HepG2 (cell line): Measurements from ENCODE around the gene TRDN. TPM values are rescaled to one million over a fixed set of nuclear protein-coding genes. Genes with fewer than 3 reads are reported as not detected.

Experiments used
- ATAC-seq: fragments of 200-7000 bp; cut with Tn5 transposase; 3 replicates; pipeline ENCODE4 v1.9.1; 2020; ENCODE audit warnings: mild to moderate bottlenecking, moderate library complexity
- BruUV-seq: library from RNA; stranded (reverse); fragments of 400-500 nt; replicated peaks from 2 replicates; lab custom pipeline; 2021; lab: Mats Ljungman, UMichigan
- CTCF ChIA-PET: fragments of 300-600 bp; formaldehyde crosslinking; extraction: SDS; loops from one replicate; lab custom pipeline; 2021; ENCODE audit warnings: low total read pairs, inconsistent platforms, low intra/inter-chr PET ratio; lab: Yijun Ruan, JAX
- POLR2A ChIA-PET: fragments of 350-600 bp; sonication (Branson Sonifier 250); formaldehyde crosslinking; loops from one replicate; lab custom pipeline; 2020; ENCODE audit warnings: antibody characterized with exemption, inconsistent platforms; lab: Yijun Ruan, JAX
- DNase-seq: peaks from one replicate; pipeline ENCODE4 v3.0.0-alpha.2; 2015; ENCODE audit warnings: low spot score
- FAIRE-seq: peaks from 3 replicates; lab custom pipeline; 2011; peaks lifted over from hg19 to GRCh38; lab: Jason Lieb, UNC
- H2AFZ ChIP-seq: one replicate; pipeline ENCODE4 v1.6.1; 2011; ENCODE audit warnings: low read length, inconsistent platforms
- H3K27ac ChIP-seq: fragments of 300-600 bp; 3 replicates; pipeline ENCODE4 v1.8.0; 2011; ENCODE audit warnings: mixed run types, mild to moderate bottlenecking, mixed read lengths, low read length, inconsistent platforms; ENCODE audit not compliant: insufficient read depth; ENCODE audit errors: extremely low read length
- H3K27me3 ChIP-seq, 2 experiments: fragments of 200-600 bp in 1 of 2; 2 replicates in 1 of 2; 3 replicates in 1 of 2; pipeline versions ENCODE4 v1.6.0 to v1.8.0; 2011; ENCODE audit warnings: low read length in 2 of 2, mild to moderate bottlenecking in 2 of 2, moderate library complexity in 2 of 2, inconsistent platforms in 1 of 2; ENCODE audit not compliant: insufficient read depth in 2 of 2, control insufficient read depth in 1 of 2
- H3K36me3 ChIP-seq, 2 experiments: fragments of 200-600 bp in 1 of 2; replicated peaks in 1 of 2; 2 replicates in 1 of 2; 3 replicates in 1 of 2; pipeline versions ENCODE4 v1.5.1 to v1.8.0; 2011; ENCODE audit warnings: low read length in 2 of 2, inconsistent platforms in 1 of 2; ENCODE audit not compliant: insufficient read depth in 2 of 2, control insufficient read depth in 1 of 2
- H3K4me1 ChIP-seq: 2 replicates; pipeline ENCODE4 v1.5.1; 2012; ENCODE audit warnings: low read length, inconsistent platforms; ENCODE audit not compliant: insufficient read depth
- H3K4me2 ChIP-seq: 2 replicates; pipeline ENCODE4 v1.6.0; 2011; ENCODE audit warnings: low read depth, low read length, inconsistent platforms
- H3K4me3 ChIP-seq, 3 experiments: fragments of 200-600 bp in 1 of 3; sonication (generic), shearing (Covaris generic) in 1 of 3; replicated peaks in 1 of 3; 2 replicates each; pipeline ENCODE4 v1.5.1; 2011 to 2016; ENCODE audit warnings: low read length in 3 of 3, inconsistent platforms in 2 of 3, low read depth in 2 of 3, mild to moderate bottlenecking in 2 of 3, control low read depth in 1 of 3, mixed read lengths in 1 of 3; ENCODE audit not compliant: insufficient read depth in 1 of 3
- H3K79me2 ChIP-seq: one replicate; pipeline ENCODE4 v1.6.1; 2011; ENCODE audit warnings: low read length, inconsistent platforms; ENCODE audit not compliant: insufficient read depth
- H3K9ac ChIP-seq: 2 replicates; pipeline ENCODE4 v1.6.0; 2011; ENCODE audit warnings: mild to moderate bottlenecking, low read depth, low read length, inconsistent platforms; ENCODE audit not compliant: insufficient read depth
- H3K9me3 ChIP-seq: 2 replicates; pipeline ENCODE4 v1.5.1; 2012; ENCODE audit warnings: mild to moderate bottlenecking, low read length
- H4K20me1 ChIP-seq: 2 replicates; pipeline ENCODE4 v1.6.0; 2011; ENCODE audit warnings: inconsistent platforms, mild to moderate bottlenecking, low read length, moderate library complexity; ENCODE audit not compliant: insufficient read depth
- EP300 ChIP-seq, 3 experiments: sonication (generic) in 1 of 3; formaldehyde crosslinking in 1 of 3; IDR thresholded peaks; 2 replicates each; pipeline versions ENCODE4 v1.5.1 to v1.6.1; 2011 to 2020; ENCODE audit warnings: low read depth in 2 of 3, low read length in 2 of 3, borderline replicate concordance in 1 of 3, improper control_type of control experiment in 1 of 3, mild to moderate bottlenecking in 1 of 3, missing genetic modification reagents in 1 of 3, moderate library complexity in 1 of 3
- HMGA1 ChIP-seq: sonication (generic); formaldehyde crosslinking; conservative IDR thresholded peaks from 2 replicates; pipeline ENCODE4 v1.4.0; 2020; ENCODE audit warnings: missing genetic modification reagents
- HNRNPUL1 ChIP-seq: fragments of 200-400 bp; formaldehyde crosslinking; IDR thresholded peaks from 2 replicates; pipeline ENCODE4 v1.6.1; 2017; ENCODE audit warnings: low read depth, mild to moderate bottlenecking, low read length, moderate library complexity
- IRF1 ChIP-seq: sonication (generic); formaldehyde crosslinking; IDR thresholded peaks from 2 replicates; pipeline ENCODE4 v1.4.0; 2020; ENCODE audit warnings: low read depth, mild to moderate bottlenecking, missing genetic modification reagents
- MAF1 ChIP-seq: sonication (generic); formaldehyde crosslinking; IDR thresholded peaks from 2 replicates; pipeline ENCODE4 v1.5.0; 2020; ENCODE audit warnings: missing genetic modification reagents, borderline replicate concordance
- MAFG ChIP-seq: sonication (generic); formaldehyde crosslinking; IDR thresholded peaks from 2 replicates; pipeline ENCODE4 v1.5.1; 2020; ENCODE audit warnings: mild to moderate bottlenecking, missing genetic modification reagents
- ZMAT3 ChIP-seq: sonication (generic); formaldehyde crosslinking; conservative IDR thresholded peaks from 2 replicates; pipeline ENCODE4 v1.7.0; 2021; ENCODE audit warnings: missing genetic modification reagents
- ZNF567 ChIP-seq: sonication (generic); formaldehyde crosslinking; IDR thresholded peaks from 2 replicates; pipeline ENCODE4 v1.8.1; 2023; ENCODE audit warnings: mild to moderate bottlenecking, missing genetic modification reagents, borderline replicate concordance
- ZNF598 ChIP-seq: sonication (generic); formaldehyde crosslinking; IDR thresholded peaks from 2 replicates; pipeline ENCODE4 v1.5.1; 2020; ENCODE audit warnings: mild to moderate bottlenecking, missing genetic modification reagents, borderline replicate concordance
- ZNF672 ChIP-seq: sonication (generic); formaldehyde crosslinking; IDR thresholded peaks from 2 replicates; pipeline ENCODE4 v1.8.1; 2022; ENCODE audit warnings: missing genetic modification reagents
- in situ Hi-C: cut with HindIII; loops from 2 replicates; pipeline ENCODE4 v1.10.0; 2017; ENCODE audit warnings: low pct_unique_long_range_greater_than_20kb; ENCODE audit not compliant: extremely low pct_ligation_motif_present
- intact Hi-C: fragments of 100-400 bp; cut with micrococcal nuclease; formaldehyde crosslinking; loops from one replicate; pipeline ENCODE4 v1.10.0; 2022; ENCODE audit not compliant: unreplicated experiment
- polyA plus RNA-seq, 8 experiments: library from polyadenylated mRNA; depleted of rRNA in 3 of 8; stranded (reverse) in 7 of 8; unstranded in 1 of 8; fragments of >200 nt; fragmentation: Illumina TruSeq in 4 of 8; extraction: Trizol in 4 of 8; gene quantifications; 2 replicates each; pipeline versions ENCODE4 v1.2.1 to v1.2.3, GENCODE V29; 2011 to 2016; ENCODE audit warnings: low read depth in 4 of 8, missing spikeins in 1 of 8, mixed read lengths in 1 of 8; ENCODE audit not compliant: insufficient read depth in 1 of 8
- total RNA-seq, 5 experiments: library from RNA; depleted of rRNA; stranded (reverse); fragments of >200 nt; fragmentation: Illumina TruSeq; extraction: Trizol; gene quantifications; 2 replicates each; pipeline ENCODE4 v1.2.3, GENCODE V29; 2016; ENCODE audit warnings: low read depth in 1 of 5

The TRDN gene
- total and polyA plus RNA-seq, 2 of the 13 experiments (the other 11 are each of a cell fraction or from before 2014, with no cell fraction given) = not detected

DNA sequence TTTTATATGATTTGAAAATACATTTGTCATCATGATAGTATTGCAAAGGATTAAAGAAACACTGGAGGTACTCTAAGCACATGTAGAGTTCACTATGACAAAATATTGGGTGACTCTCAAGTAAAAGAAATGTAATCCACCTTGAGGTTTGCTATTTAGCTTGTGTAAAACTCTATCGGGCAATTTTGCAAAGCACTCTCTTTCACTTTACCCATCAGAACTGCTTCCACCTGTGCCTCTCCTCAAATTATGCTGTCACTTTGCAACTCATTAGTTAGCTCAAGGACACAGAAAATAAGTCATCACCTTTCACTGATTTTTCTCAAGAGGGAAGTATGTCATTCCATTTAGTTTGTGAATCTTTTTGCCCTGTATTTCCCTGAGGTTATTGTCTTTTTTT, 14.0 kb downstream of the TRDN start (continued):
- TF ChIP-seq ZNF672 (CRISPR knock-in tag) (no peak), MAF1 (CRISPR knock-in tag) (no peak), EP300 (IDR thresholded peaks at IDR 0.05; ENCODE audit: low read depth in 2 of 2, low read length in 2 of 2) (no peak), EP300 (CRISPR knock-in tag; IDR thresholded peaks at IDR 0.05; ENCODE audit: borderline replicate concordance) (no peak)

DNA sequence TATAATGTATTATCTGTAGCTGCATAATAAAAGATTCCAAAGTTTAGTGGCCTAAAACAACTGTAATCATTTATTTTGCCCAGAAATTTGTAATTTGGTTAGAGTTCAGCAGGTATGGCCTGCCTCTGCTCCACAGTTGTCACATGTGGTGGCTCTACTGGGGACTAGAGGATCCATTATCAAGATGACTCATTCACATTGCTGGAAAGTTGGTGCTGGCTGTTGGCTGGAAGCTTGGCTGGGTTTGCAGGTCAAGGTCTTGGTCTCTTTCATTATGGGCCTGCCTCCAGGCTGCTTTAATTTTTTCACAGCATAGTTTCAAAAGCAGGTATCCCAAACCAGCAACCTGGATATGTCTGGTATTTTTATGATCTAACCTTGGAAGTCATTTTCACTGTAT, 17.6 kb downstream of the TRDN start:
- H3K4me3 ChIP-seq = no peak overlapping the region
- intact Hi-C loops = loop anchor here (5.0 kb wide), 1 partner anchor 1067 kb away; no protein-coding TSS in a partner anchor
- TF ChIP-seq HNRNPUL1 (no peak), HMGA1 (no peak), ZNF567 (CRISPR knock-in tag) (no peak), MAFG (CRISPR knock-in tag) (no peak), ZMAT3 (CRISPR knock-in tag) (no peak), ZNF598 (no peak), IRF1 (CRISPR knock-in tag) (no peak)
- H2AFZ ChIP-seq = no peak overlapping the region
- H3K27me3 ChIP-seq = no peaks in the 10 kb centered on the region
- H3K4me1 ChIP-seq = no peaks in the 10 kb centered on the region
- H3K9ac ChIP-seq = no peak overlapping the region
- ATAC-seq (no peak), FAIRE-seq (no peak), DNase-seq (peak; percentile 4)
- H3K4me2 ChIP-seq = no peak overlapping the region
- in situ Hi-C loops = no loop called here
- H4K20me1 ChIP-seq = no peaks in the 10 kb centered on the region
- CTCF ChIA-PET = no interaction called here
- H3K27ac ChIP-seq = no peak overlapping the region
- POLR2A ChIA-PET = no interaction called here
- no TSS peak for BruUV-seq
- no peaks in the 10 kb centered on the region for H3K79me2 ChIP-seq
- no peaks in the 10 kb centered on the region for H3K9me3 ChIP-seq
- no peaks in the 10 kb centered on the region for H3K36me3 ChIP-seq
